WERI-Rb-1 (cell line): Measurements from ENCODE around the gene GIT2.

Experiments
- DNase-seq: peaks from one replicate; pipeline ENCODE4 v3.0.0-alpha.2; 2020
- H3K27ac ChIP-seq: fragments of 250-450 bp; sonication (Bioruptor Pico); 2 replicates; pipeline ENCODE4 v1.5.1; 2020; ENCODE audit warnings: mild to moderate bottlenecking, moderate library complexity
- H3K27me3 ChIP-seq: fragments of 250-450 bp; sonication (Bioruptor Pico); 2 replicates; pipeline ENCODE4 v1.5.1; 2021; ENCODE audit warnings: mild to moderate bottlenecking, low read depth, moderate library complexity; ENCODE audit not compliant: insufficient read depth, severe bottlenecking
- H3K36me3 ChIP-seq: fragments of 250-450 bp; sonication (Bioruptor Pico); 2 replicates; pipeline ENCODE4 v1.5.1; 2020; ENCODE audit warnings: mild to moderate bottlenecking, moderate library complexity
- H3K4me3 ChIP-seq: 2 replicates; pipeline ENCODE4 v1.5.1; 2011; ENCODE audit warnings: low read depth, mild to moderate bottlenecking, control low read depth, low read length
- H3K9me3 ChIP-seq: fragments of 250-450 bp; sonication (Bioruptor Pico); 2 replicates; pipeline ENCODE4 v1.5.1; 2021; ENCODE audit warnings: mild to moderate bottlenecking, moderate library complexity; ENCODE audit not compliant: severe bottlenecking
- CTCF ChIP-seq: IDR thresholded peaks from 2 replicates; pipeline ENCODE4 v1.5.1; 2011; ENCODE audit warnings: low read depth, mild to moderate bottlenecking, control low read depth, inconsistent platforms, low read length

GIT2 gene

GRCh38 chr12:109920261-109920780 is 75.8 kb downstream of the GIT2 start:
- TF ChIP-seq CTCF = no peak
- H3K9me3 ChIP-seq = no peaks in the 10 kb centered on the region
- no peak overlapping the region for H3K27ac ChIP-seq
- no peaks in the 10 kb centered on the region for H3K27me3 ChIP-seq
- no peak for DNase-seq
- peaks cover 36% of the 10 kb centered on the region for H3K36me3 ChIP-seq
- no peak overlapping the region for H3K4me3 ChIP-seq

GRCh38 chr12:109919456-109919855 is 76.7 kb downstream of the GIT2 start:
- Histone ChIP-seq H3K9me3 (no peaks in the 10 kb centered on the region), H3K4me3 (no peak overlapping the region), H3K27ac (no peak overlapping the region), H3K36me3 (peaks cover 43% of the 10 kb centered on the region), H3K27me3 (no peaks in the 10 kb centered on the region)
- no peak for TF ChIP-seq CTCF
- DNase-seq = no peak

DNA sequence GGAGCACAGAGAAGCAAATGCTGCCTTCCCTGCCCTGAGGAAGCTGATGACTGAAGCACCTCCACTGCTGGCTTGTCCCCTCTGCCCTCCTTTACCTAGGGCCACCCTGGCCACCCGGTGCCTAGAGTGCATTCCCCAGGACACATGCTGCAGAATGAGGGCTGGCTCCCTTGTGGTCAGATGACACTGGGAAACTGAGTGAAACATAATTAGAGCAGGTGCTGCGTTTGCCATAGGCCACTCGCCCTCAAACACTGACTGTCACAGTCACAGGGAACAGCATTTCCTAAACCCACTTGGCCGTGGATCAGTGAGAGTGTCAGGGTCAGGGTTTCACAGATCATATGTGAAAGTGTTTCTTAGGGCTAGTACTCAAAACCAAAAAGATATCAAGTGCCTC is 80.1 kb downstream of the GIT2 start:
- Histone ChIP-seq H3K36me3 (peaks cover 71% of the 10 kb centered on the region), H3K9me3 (no peaks in the 10 kb centered on the region), H3K27me3 (no peaks in the 10 kb centered on the region), H3K27ac (no peak overlapping the region), H3K4me3 (no peak overlapping the region)
- TF ChIP-seq CTCF = no peak
- no peak for DNase-seq

DNA sequence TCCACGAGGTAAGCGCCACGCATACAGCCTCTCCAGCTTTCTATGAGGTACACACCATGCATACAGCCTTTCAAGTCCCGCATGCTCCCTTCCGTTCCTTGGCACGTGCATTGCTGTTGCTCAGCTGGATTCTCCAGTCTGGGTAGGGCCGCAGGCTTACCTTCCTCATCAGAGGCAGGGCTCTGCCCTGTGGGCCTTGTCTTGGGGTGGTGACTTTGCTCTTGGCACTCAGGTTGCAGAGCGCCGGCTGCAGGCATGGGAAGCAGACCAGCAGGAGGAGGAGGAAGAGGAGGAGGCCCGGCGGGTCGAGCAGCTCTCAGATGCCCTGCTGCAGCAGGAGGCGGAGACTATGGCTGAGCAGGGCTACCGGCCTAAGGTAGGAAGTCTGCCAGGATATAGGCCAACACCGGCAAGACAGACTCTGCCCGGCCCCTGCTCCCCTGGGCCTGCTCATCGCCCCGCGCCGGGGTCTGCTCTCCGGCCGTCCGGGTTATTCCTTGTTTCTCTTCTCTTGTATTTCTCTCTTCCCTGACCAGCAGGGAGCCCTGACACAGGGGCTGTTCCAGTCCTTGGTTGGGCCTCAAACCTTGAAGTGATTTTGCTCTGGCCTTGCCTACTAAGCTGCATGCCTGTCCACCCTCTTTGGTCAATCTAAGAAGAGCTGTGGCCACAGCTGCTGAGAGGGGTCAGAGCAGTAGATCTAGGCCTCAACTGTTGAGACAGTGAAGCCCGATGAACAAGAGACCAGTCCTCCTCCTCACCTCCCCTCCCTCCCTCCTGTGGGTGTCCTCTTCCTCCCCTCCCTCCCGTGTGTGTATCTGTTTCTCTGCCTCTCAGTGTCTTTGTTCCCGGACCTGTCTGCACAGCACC is 80.8 kb downstream of the GIT2 start:
- DNase-seq = no peak
- no peak for TF ChIP-seq CTCF
- peaks cover 75% of the 10 kb centered on the region for H3K36me3 ChIP-seq
- no peaks in the 10 kb centered on the region for H3K9me3 ChIP-seq
- H3K27me3 ChIP-seq = no peaks in the 10 kb centered on the region
- H3K4me3 ChIP-seq = no peak overlapping the region
- H3K27ac ChIP-seq = no peak overlapping the region

DNA sequence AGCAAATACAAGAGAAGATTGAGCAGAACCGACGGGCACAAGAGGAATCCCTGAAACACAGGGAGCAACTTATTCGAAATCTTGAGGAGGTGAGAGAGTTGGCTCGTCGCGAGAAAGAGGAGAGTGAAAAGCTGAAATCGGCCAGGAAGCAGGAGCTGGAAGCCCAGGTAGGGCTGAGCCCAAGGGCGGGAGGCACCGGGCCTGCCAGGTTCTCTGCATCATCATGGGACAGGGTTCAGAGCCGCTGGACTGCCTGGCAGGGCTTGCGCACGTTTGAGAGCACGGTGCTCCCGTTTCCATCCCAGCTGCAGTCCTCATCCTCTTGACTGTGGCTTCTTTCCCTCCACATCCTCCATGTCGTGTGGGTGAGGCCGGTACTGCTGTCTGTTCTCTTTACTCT is 81.7 kb downstream of the GIT2 start:
- Histone ChIP-seq H3K4me3 (no peak overlapping the region), H3K27ac (no peak overlapping the region), H3K27me3 (no peaks in the 10 kb centered on the region), H3K9me3 (no peaks in the 10 kb centered on the region), H3K36me3 (peaks cover 85% of the 10 kb centered on the region)
- TF ChIP-seq CTCF = no peak
- no peak for DNase-seq
